A549 (cell line): ENCODE data around the gene HOXA10. TPM values are rescaled to one million over a fixed set of nuclear protein-coding genes. Genes with fewer than 3 reads are reported as not detected.

Experiments used
- ATAC-seq, 2 experiments: fragments of 200-7000 bp in 1 of 2; fragments of >200 bp in 1 of 2; cut with Nextera tagmentation in 1 of 2; cut with Tn5 transposase in 1 of 2; 3 replicates each; pipeline versions ENCODE4 v1.8.0 to v1.9.1; 2018 to 2020; ENCODE audit warnings: mild to moderate bottlenecking in 1 of 2, moderate library complexity in 1 of 2
- CTCF ChIA-PET: fragments of 300-600 bp; sonication (Branson Sonifier 250); formaldehyde crosslinking; extraction: SDS; loops from one replicate; lab custom pipeline; 2021; ENCODE audit warnings: antibody characterized with exemption, inconsistent platforms; lab: Yijun Ruan, JAX
- POLR2A ChIA-PET: fragments of 350-600 bp; formaldehyde crosslinking; extraction: SDS; loops from one replicate; lab custom pipeline; 2021; ENCODE audit warnings: antibody characterized with exemption, inconsistent platforms; lab: Yijun Ruan, JAX
- DNase-seq, 2 experiments: peaks; one replicate each; pipeline versions ENCODE4 v3.0.0 to v3.0.0-alpha.2; 2011 to 2016; ENCODE audit warnings: low read depth in 1 of 2, low spot score in 1 of 2
- FAIRE-seq: peaks from 2 replicates; lab custom pipeline; 2011; peaks lifted over from hg19 to GRCh38; lab: Jason Lieb, UNC
- H3K27ac ChIP-seq, 2 experiments: fragments of >200 bp; sonication (Bioruptor Twin); formaldehyde crosslinking; 3 replicates each; pipeline ENCODE4 v1.5.1; 2016 to 2017
- H3K4me1 ChIP-seq: fragments of >200 bp; sonication (Bioruptor Twin); formaldehyde crosslinking; 3 replicates; pipeline ENCODE4 v1.6.1; 2016
- H3K4me2 ChIP-seq: fragments of >200 bp; sonication (Bioruptor Twin); formaldehyde crosslinking; 3 replicates; pipeline ENCODE4 v1.6.1; 2016
- H3K4me3 ChIP-seq: fragments of >200 bp; sonication (Bioruptor Twin); formaldehyde crosslinking; 3 replicates; pipeline ENCODE4 v1.5.1; 2016
- H3K9me3 ChIP-seq: fragments of >200 bp; sonication (Bioruptor Twin); formaldehyde crosslinking; 3 replicates; pipeline ENCODE4 v1.6.1; 2016
- BHLHE40 ChIP-seq: IDR thresholded peaks from 2 replicates; pipeline ENCODE4 v1.6.1; 2012; ENCODE audit warnings: low read depth, low read length, inconsistent platforms
- CBX2 ChIP-seq: fragments of 200-600 bp; sonication (generic); IDR thresholded peaks from 2 replicates; pipeline ENCODE4 v1.6.1; 2016; ENCODE audit warnings: low read depth, mild to moderate bottlenecking, borderline replicate concordance
- CEBPB ChIP-seq, 2 experiments: fragments of >200 bp in 1 of 2; sonication (Bioruptor Twin) in 1 of 2; formaldehyde crosslinking in 1 of 2; IDR thresholded peaks; 2 replicates each; pipeline ENCODE4 v1.6.1; 2012 to 2016
- EHF ChIP-seq: fragments of 250-450 bp; sonication (Bioruptor Pico); IDR thresholded peaks from 2 replicates; pipeline ENCODE4 v1.5.0; 2020; ENCODE audit warnings: mild to moderate bottlenecking
- EHMT2 ChIP-seq: fragments of 200-600 bp; sonication (generic); IDR thresholded peaks from 2 replicates; pipeline ENCODE4 v1.6.1; 2016; ENCODE audit warnings: antibody characterized with exemption, low read depth, mild to moderate bottlenecking, moderate library complexity
- ESRRA ChIP-seq: fragments of 150-350 bp; IDR thresholded peaks from 2 replicates; pipeline ENCODE4 v1.6.1; 2014; ENCODE audit warnings: mild to moderate bottlenecking, low read length, borderline replicate concordance
- HDAC2 ChIP-seq: fragments of 200-600 bp; sonication (generic); IDR thresholded peaks from 2 replicates; pipeline ENCODE4 v1.6.1; 2016
- HEYL ChIP-seq: fragments of 250-450 bp; sonication (Bioruptor Pico); IDR thresholded peaks from 2 replicates; pipeline ENCODE4 v1.8.0; 2021; ENCODE audit warnings: mild to moderate bottlenecking, moderate library complexity
- HOXB13 ChIP-seq: fragments of 250-450 bp; sonication (Bioruptor Pico); IDR thresholded peaks from 2 replicates; pipeline ENCODE4 v1.5.0; 2020; ENCODE audit warnings: low read depth, mild to moderate bottlenecking, moderate library complexity
- JUN ChIP-seq, 2 experiments: fragments of >200 bp; sonication (Bioruptor Twin); formaldehyde crosslinking; IDR thresholded peaks; 2 replicates in 1 of 2; 3 replicates in 1 of 2; pipeline ENCODE4 v1.6.1; 2016 to 2017
- JUNB ChIP-seq: fragments of >200 bp; sonication (Bioruptor Twin); formaldehyde crosslinking; IDR thresholded peaks from 2 replicates; pipeline ENCODE4 v1.6.1; 2016
- NPAS2 ChIP-seq: fragments of 250-450 bp; sonication (Bioruptor Pico); IDR thresholded peaks from 2 replicates; pipeline ENCODE4 v1.8.0; 2022; ENCODE audit warnings: mild to moderate bottlenecking, moderate library complexity, borderline replicate concordance
- NR3C1 ChIP-seq: fragments of >200 bp; sonication (Bioruptor Twin); formaldehyde crosslinking; IDR thresholded peaks from 3 replicates; pipeline ENCODE4 v1.6.1; 2017
- POLR2AphosphoS2 ChIP-seq: conservative IDR thresholded peaks from 2 replicates; pipeline ENCODE4 v1.6.1; 2012; ENCODE audit warnings: low read length, improper control_type of control experiment, inconsistent platforms
- SREBF2 ChIP-seq: fragments of 450-650 bp; IDR thresholded peaks from 2 replicates; pipeline ENCODE4 v1.6.1; 2014; ENCODE audit warnings: mild to moderate bottlenecking, moderate library complexity
- TFCP2L1 ChIP-seq: fragments of 250-450 bp; sonication (Bioruptor Pico); IDR thresholded peaks from 2 replicates; pipeline ENCODE4 v1.5.0; 2021; ENCODE audit warnings: mild to moderate bottlenecking
- TP53 ChIP-seq: fragments of 250-450 bp; sonication (Bioruptor Pico); IDR thresholded peaks from 2 replicates; pipeline ENCODE4 v1.5.0; 2021; ENCODE audit warnings: mild to moderate bottlenecking, moderate library complexity
- ZNF302 ChIP-seq: fragments of 250-450 bp; sonication (Bioruptor Pico); IDR thresholded peaks from 2 replicates; pipeline ENCODE4 v1.9.0; 2021; ENCODE audit warnings: inconsistent platforms, mild to moderate bottlenecking, moderate library complexity
- ZSCAN20 ChIP-seq: fragments of 250-450 bp; sonication (Bioruptor Pico); IDR thresholded peaks from 2 replicates; pipeline ENCODE4 v1.8.0; 2022; ENCODE audit warnings: mild to moderate bottlenecking, moderate library complexity
- WGBS: methylation state at CpG from one replicate; pipeline ENCODE4 v1.1.6; 2017; ENCODE audit errors: missing lambda C conversion rate; 5-methylcytosine and 5-hydroxymethylcytosine counted together
- polyA plus RNA-seq, 4 experiments: library from polyadenylated mRNA; depleted of rRNA in 3 of 4; stranded (reverse); fragments of >200 nt; fragmentation: RNase III in 1 of 4; extraction: RNeasy Plus Mini Kit Qiagen cat#74134 plus additional on column Dnase treatment in 1 of 4; gene quantifications; 2 replicates in 3 of 4; 3 replicates in 1 of 4; pipeline ENCODE4 v1.2.3, GENCODE V29; 2011 to 2017
- TF ChIP-seq, protein P1 (sequence below): fragments of >200 bp; sonication (Bioruptor Twin); formaldehyde crosslinking; IDR thresholded peaks from 3 replicates; pipeline ENCODE4 v1.5.1; 2016
- TF ChIP-seq, protein P2 (sequence below): fragments of 150-350 bp; IDR thresholded peaks from 2 replicates; pipeline ENCODE4 v1.6.1; 2014; ENCODE audit warnings: low read depth, mild to moderate bottlenecking, low read length
- TF ChIP-seq, protein P3 (sequence below): fragments of 450-650 bp; IDR thresholded peaks from 2 replicates; pipeline ENCODE4 v1.6.1; 2014; ENCODE audit warnings: antibody characterized with exemption

HOXA10 gene
- polyA plus RNA-seq, 2 of the 4 experiments (the other 2 are of a cell fraction) = 5.2 to 7.7 TPM

DNA sequence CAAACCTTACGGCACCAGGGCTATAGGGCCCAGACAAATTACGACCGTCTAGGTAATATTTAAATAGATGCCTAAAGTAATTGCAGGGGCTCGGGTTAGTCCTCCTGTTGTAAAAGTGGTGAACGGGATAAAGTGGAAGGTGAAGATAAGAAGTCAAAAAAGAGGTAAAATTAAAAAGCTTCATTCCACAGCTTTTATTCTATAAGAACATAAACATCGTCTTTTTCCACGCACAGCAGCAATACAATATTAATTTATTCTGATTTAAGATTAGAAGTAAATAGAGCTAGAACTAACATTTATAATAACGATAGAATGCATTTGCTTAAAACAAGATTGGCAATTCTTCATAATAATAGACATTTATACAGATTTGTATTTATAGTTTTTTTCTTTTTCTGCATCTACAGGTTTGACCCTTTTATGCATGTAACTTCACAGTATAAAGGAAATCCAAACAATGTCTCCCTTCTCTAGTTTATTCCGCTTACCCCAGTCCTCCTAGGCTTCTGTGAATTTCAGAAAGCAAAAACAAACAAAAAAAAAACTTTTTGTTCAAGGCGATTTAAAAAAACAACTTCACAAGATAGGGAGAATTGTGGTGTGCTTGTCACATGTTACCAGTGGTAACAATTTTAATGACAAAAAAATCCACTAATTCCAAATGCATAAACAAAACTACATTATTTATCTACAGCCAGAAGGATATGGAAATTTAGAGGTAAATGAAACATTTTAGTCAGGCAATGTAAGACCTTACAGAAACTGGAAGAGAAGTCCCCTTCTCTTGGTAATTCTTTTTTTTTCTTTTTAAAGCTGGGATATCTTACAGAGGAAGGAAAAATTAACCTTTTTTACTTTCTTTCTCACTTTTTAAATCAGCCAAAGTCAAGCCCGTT is 3.4 kb downstream of the HOXA10 start:
- ATAC-seq (no peak), DNase-seq (no peak), FAIRE-seq (peak; percentile 83)
- WGBS = 89% methylated on average over 11 of the region's 11 CpGs
- CTCF ChIA-PET = interaction anchor here (1.5 to 6.1 kb wide), 4 partner anchors 8 to 801 kb away, joined by 4 to 47 read pairs (median 20); no protein-coding TSS in a partner anchor
- peaks cover 4% of the 10 kb centered on the region; the same call in 1 of the 3 replicates for H3K4me1 ChIP-seq
- H3K27ac ChIP-seq = peak overlapping the region; percentile 79 to 93
- H3K4me2 ChIP-seq = peak overlapping the region; percentile 73
- H3K4me3 ChIP-seq = peak overlapping the region; percentile 55; the same call in 2 of the 3 replicates
- no peaks in the 10 kb centered on the region for H3K9me3 ChIP-seq
- POLR2A ChIA-PET = interaction anchor here (0.6 kb wide), 1 partner anchor 629 kb away, joined by 3 read pairs; no protein-coding TSS in a partner anchor
- TF ChIP-seq JUNB = no peak
- no peak for TF ChIP-seq ZSCAN20 (CRISPR knock-in tag)
- no peak for TF ChIP-seq CBX2
- TF ChIP-seq HEYL (CRISPR knock-in tag) = no peak
- TF ChIP-seq ZNF302 = no peak
- TF ChIP-seq, protein P1, sequence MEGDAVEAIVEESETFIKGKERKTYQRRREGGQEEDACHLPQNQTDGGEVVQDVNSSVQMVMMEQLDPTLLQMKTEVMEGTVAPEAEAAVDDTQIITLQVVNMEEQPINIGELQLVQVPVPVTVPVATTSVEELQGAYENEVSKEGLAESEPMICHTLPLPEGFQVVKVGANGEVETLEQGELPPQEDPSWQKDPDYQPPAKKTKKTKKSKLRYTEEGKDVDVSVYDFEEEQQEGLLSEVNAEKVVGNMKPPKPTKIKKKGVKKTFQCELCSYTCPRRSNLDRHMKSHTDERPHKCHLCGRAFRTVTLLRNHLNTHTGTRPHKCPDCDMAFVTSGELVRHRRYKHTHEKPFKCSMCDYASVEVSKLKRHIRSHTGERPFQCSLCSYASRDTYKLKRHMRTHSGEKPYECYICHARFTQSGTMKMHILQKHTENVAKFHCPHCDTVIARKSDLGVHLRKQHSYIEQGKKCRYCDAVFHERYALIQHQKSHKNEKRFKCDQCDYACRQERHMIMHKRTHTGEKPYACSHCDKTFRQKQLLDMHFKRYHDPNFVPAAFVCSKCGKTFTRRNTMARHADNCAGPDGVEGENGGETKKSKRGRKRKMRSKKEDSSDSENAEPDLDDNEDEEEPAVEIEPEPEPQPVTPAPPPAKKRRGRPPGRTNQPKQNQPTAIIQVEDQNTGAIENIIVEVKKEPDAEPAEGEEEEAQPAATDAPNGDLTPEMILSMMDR = no peak
- TF ChIP-seq TFCP2L1 (CRISPR knock-in tag) = no peak
- TF ChIP-seq, protein P2, sequence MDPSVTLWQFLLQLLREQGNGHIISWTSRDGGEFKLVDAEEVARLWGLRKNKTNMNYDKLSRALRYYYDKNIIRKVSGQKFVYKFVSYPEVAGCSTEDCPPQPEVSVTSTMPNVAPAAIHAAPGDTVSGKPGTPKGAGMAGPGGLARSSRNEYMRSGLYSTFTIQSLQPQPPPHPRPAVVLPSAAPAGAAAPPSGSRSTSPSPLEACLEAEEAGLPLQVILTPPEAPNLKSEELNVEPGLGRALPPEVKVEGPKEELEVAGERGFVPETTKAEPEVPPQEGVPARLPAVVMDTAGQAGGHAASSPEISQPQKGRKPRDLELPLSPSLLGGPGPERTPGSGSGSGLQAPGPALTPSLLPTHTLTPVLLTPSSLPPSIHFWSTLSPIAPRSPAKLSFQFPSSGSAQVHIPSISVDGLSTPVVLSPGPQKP = no peak
- TF ChIP-seq, protein P3, sequence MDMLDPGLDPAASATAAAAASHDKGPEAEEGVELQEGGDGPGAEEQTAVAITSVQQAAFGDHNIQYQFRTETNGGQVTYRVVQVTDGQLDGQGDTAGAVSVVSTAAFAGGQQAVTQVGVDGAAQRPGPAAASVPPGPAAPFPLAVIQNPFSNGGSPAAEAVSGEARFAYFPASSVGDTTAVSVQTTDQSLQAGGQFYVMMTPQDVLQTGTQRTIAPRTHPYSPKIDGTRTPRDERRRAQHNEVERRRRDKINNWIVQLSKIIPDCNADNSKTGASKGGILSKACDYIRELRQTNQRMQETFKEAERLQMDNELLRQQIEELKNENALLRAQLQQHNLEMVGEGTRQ = no peak
- no peak for TF ChIP-seq CEBPB (IDR thresholded peaks at IDR 0.05)
- no peak for TF ChIP-seq NPAS2 (CRISPR knock-in tag)
- TF ChIP-seq BHLHE40 = no peak
- TF ChIP-seq EHF (CRISPR knock-in tag) = no peak
- no peak for TF ChIP-seq POLR2AphosphoS2
- no peak for TF ChIP-seq NR3C1
- TF ChIP-seq HDAC2 = no peak
- TF ChIP-seq ESRRA = no peak
- TF ChIP-seq HOXB13 = no peak

DNA sequence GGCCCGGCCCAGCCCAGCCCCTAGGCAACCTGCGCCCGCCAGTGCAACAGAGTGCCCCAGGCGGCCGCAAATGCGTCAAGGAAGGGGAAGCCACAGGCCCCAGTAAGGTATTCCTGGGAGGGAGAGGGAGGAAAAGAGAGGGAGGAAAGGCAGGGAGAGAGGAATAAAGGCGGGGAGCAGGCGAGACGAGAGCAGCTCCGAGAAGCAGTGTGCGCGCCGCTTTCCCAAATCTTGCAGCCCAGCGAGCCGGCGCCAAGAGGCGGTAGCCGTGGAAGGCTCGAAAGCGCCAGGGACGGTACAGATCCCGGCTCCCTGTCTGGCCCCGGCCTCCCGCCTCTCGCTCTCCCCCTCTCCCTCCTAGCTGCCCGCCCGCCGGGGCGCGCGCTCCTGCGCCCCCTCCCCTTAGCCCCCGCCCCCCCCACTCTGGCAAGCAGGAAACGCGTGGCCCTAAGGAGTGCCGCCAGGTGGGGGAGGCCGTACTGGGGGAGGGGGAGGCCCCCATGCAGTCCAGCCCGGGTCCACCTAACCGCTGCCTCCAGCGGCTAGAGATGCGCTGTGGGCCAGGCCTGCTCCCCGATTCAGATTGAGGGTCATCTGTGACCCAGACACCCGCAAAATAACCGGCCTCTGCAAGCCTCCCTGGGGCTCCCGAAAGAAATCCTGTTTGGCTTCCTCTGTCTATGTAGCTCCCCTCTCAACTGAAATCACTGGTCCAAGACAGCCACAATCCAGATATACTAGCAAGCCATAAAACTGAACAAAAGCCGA is 4.3 kb downstream of the HOXA10 start:
- WGBS = 43% methylated on average over 34 of the region's 46 CpGs
- Histone ChIP-seq H3K4me3 (peak overlapping the region; percentile 55), H3K9me3 (no peaks in the 10 kb centered on the region), H3K4me1 (peaks cover 4% of the 10 kb centered on the region; the same call in 1 of the 3 replicates), H3K27ac (peak overlapping the region; percentile 79 to 93), H3K4me2 (peak overlapping the region; percentile 73)
- DNase-seq = peak in 1 of 2 experiments; percentile 30
- ChIA-PET POLR2A (interaction anchor here (0.6 to 0.8 kb wide), 2 partner anchors 19 to 628 kb away, joined by 3 read pairs; no protein-coding TSS in a partner anchor), CTCF (interaction anchor here (1.5 to 6.1 kb wide), 4 partner anchors 8 to 800 kb away, joined by 4 to 47 read pairs (median 20); no protein-coding TSS in a partner anchor)
- FAIRE-seq = no peak
- peak; percentile 45; the same call in 1 of the 2 replicates for TF ChIP-seq TP53 (CRISPR knock-in tag)
- TF ChIP-seq JUN (IDR thresholded peaks at IDR 0.05) = peak in 1 of 2 experiments; percentile 30; a peak in 1 of 5 replicates
- no peak for TF ChIP-seq EHMT2
- TF ChIP-seq SREBF2 = no peak
- ATAC-seq = peak; percentile 70 to 75
